HUES6 (cell line): ENCODE measurements around the gene CRHR1.

ENCODE experiments used
- H3K27ac ChIP-seq: 2 replicates; pipeline ENCODE4 v1.7.0; 2013; ENCODE audit warnings: low read depth, mild to moderate bottlenecking, low read length, inconsistent platforms
- H3K27me3 ChIP-seq: 2 replicates; pipeline ENCODE4 v1.6.1; 2013; ENCODE audit warnings: low read length; ENCODE audit not compliant: control insufficient read depth, insufficient read depth
- H3K36me3 ChIP-seq: 2 replicates; pipeline ENCODE4 v1.6.1; 2013; ENCODE audit warnings: low read length; ENCODE audit not compliant: control insufficient read depth, insufficient read depth
- H3K4me1 ChIP-seq: 2 replicates; pipeline ENCODE4 v1.6.1; 2013; ENCODE audit warnings: low read length; ENCODE audit not compliant: control insufficient read depth, insufficient read depth
- H3K4me3 ChIP-seq: 2 replicates; pipeline ENCODE4 v1.5.1; 2013; ENCODE audit warnings: low read depth, low read length
- H3K9ac ChIP-seq: one replicate; pipeline ENCODE4 v1.6.1; 2013; ENCODE audit warnings: mild to moderate bottlenecking, low read length
- H3K9me3 ChIP-seq: 2 replicates; pipeline ENCODE4 v1.6.1; 2013; ENCODE audit warnings: low read depth, low read length; ENCODE audit not compliant: control insufficient read depth, insufficient read depth

Gene CRHR1

DNA sequence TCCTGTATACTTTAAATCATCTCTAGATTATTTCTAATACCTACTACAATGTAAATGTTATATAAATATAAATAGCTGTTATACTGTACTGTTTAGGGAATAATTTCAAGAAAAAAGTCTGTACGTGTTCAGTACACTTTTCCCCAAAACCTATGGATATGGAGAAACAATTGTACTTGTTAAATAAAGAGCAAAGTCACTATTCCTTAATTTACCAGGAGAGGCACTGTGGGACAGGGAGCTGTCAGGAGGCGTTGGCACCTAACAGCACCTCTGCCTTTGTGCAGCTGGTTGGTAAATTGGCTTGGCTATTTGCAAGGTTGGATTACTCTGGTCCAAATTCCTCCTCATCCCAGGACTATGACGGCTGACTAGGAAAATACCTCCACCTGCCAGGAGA lies 28.0 kb downstream of the CRHR1 start:
- no peaks in the 10 kb centered on the region for H3K9me3 ChIP-seq
- no peak overlapping the region for H3K9ac ChIP-seq
- H3K27ac ChIP-seq, result no peak overlapping the region
- H3K4me1 ChIP-seq, result peaks cover 8% of the 10 kb centered on the region; the same call in 1 of the 2 replicates
- H3K4me3 ChIP-seq, result no peak overlapping the region
- H3K27me3 ChIP-seq, result peaks cover 6% of the 10 kb centered on the region
- no peaks in the 10 kb centered on the region for H3K36me3 ChIP-seq

DNA sequence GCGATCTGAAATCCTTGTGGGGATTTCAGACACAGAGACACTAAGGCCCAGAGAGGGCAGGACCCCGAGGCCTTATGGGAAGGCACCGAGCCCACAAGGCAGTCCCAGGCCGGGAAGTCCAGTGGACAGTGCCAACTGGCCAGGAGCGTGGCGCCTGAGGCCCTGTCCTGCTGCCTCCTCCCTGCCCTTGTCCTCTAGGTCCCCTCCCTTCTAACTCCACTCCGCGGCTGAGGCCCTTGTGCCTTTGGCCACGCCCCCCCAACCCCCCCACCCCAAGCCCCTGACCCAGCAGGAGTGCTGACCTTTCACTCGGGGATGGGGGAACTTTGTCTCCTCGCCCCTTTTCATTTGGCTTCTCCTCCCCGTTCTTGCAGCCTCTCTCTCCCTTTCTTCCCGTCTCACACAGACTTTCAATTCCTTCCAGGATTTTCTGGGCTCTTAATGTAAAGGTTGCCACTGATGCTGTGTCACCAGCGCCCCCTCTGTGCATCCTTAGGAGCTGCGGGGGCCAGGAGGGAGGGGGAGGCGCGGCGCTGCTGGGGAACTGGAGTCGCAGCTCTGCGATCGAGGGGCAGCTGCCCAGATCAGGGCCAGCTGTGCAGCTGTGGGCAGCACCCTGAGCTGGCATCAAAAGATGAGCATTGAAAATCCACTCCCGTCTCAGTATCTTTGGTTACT lies 29.1 kb downstream of the CRHR1 start:
- Histone ChIP-seq H3K4me1 (peaks cover 8% of the 10 kb centered on the region; the same call in 1 of the 2 replicates), H3K27me3 (peaks cover 6% of the 10 kb centered on the region), H3K4me3 (no peak overlapping the region), H3K9me3 (no peaks in the 10 kb centered on the region), H3K9ac (no peak overlapping the region), H3K36me3 (no peaks in the 10 kb centered on the region), H3K27ac (no peak overlapping the region)

DNA sequence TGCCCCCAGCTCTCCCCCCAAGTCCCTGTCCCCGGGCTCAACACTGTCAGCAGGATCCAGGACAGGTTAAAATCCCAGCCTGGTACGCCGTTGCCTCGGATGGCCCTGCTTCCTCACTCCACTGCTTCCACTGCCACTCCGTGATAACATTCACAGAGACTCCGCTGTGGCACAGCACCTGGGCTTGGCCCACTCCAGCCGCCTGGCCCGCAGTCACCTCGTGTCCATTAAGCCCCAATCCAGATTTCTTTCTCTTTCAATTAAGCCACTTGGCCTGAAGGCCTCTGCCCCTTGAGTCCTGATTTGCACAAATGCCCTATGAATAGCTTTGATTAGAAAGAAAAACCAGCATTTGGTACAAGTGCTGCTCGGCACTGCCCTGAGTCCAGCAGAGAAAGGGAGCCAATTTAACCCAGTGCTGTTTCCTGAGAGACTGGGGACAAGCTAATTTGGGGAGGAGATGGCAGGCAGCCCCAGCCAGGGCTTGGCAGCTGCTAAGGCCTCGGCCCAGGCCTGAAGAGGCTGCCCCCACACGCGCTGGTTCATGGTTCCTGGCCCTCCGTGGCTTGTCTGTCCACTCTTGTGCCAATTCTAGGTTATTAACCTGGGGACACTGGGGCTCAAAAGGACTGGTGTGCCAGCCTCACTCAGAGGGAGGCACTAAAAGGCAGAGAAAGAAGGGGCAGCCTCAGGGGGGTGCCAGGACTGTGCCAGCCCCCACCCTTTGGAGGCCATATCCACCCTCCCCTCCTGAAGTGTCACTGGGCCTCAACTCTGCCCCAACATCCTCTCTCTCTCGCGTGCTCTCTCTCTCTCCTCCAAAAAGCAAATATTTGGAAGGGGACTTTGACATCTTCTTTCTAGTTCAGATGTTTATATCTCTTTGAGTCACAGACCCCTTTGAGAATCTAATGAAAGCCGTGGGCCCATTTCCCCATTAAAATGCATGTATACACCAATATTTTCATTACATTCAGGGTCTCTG lies 30.8 kb downstream of the CRHR1 start:
- H3K27me3 ChIP-seq, result peaks cover 6% of the 10 kb centered on the region
- no peak overlapping the region for H3K27ac ChIP-seq
- no peaks in the 10 kb centered on the region for H3K36me3 ChIP-seq
- H3K9me3 ChIP-seq, result no peaks in the 10 kb centered on the region
- peaks cover 8% of the 10 kb centered on the region; the same call in 1 of the 2 replicates for H3K4me1 ChIP-seq
- H3K4me3 ChIP-seq, result no peak overlapping the region
- no peak overlapping the region for H3K9ac ChIP-seq

DNA sequence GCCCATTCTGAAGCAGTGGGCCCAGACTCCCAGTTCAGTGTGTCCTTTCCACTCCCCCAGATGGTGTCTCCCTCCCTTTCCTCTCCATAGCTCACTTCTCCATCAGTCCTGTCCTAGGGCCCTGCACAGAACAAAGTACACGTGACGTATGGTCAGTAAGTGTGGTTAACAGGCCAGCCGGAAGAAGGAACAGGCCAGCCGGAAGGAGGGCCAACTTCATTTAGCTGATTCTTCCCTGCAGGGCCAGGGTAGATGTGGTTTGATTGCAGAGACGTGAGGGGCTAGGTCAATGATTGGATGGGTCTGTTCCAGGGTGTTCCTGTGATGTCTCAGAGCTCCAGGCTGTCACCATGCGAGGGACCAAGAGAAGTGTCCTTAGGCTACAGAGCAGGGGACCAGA lies 31.6 kb downstream of the CRHR1 start:
- H3K27ac ChIP-seq, result no peak overlapping the region
- peaks cover 8% of the 10 kb centered on the region; the same call in 1 of the 2 replicates for H3K4me1 ChIP-seq
- no peak overlapping the region for H3K9ac ChIP-seq
- no peak overlapping the region for H3K4me3 ChIP-seq
- H3K9me3 ChIP-seq, result no peaks in the 10 kb centered on the region
- no peaks in the 10 kb centered on the region for H3K36me3 ChIP-seq
- H3K27me3 ChIP-seq, result peaks cover 6% of the 10 kb centered on the region

DNA sequence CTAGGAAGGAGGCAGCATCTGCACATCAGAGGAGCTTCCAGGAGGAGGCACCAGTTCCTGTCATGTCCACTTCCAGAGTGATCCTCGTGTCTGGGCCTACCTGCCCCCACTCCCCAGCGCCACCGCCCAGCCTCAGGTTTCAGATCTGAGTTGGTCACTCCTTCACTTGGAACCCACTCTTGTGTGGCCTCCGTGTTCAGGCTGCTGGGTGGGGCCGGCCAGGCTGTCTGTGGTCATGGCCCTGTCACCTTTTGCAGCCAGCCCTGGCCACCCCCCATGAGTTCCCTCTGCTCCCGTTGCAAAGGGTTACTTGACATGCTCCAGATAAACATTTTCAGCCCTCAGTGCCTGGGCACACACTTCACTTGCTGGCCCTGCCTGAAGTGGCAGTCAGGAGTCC lies 33.9 kb downstream of the CRHR1 start:
- Histone ChIP-seq H3K36me3 (no peaks in the 10 kb centered on the region), H3K9ac (no peak overlapping the region), H3K4me1 (peaks cover 4% of the 10 kb centered on the region; the same call in 1 of the 2 replicates), H3K27ac (no peak overlapping the region), H3K4me3 (no peak overlapping the region), H3K9me3 (no peaks in the 10 kb centered on the region), H3K27me3 (peaks cover 6% of the 10 kb centered on the region)

DNA sequence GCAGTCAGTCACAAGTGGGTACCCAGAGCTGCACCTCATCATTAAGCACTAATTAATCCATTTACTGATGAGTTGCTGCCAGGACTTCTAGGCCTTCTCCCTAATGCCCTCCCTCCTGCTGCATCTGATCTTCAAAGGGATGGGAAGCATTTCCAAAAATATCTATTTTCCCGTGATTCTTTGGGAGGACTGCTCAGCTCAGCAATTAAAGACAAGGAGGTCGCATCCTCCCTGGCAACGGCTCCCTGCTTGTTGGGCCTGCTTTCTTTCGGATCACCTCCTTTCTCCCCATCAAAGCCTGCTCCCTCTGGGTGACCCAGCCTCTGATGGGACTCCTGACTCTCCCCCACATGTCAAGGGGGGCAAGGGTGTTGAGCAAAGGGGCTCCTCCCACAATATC lies 34.6 kb downstream of the CRHR1 start:
- Histone ChIP-seq H3K9ac (no peak overlapping the region), H3K4me1 (peaks cover 1% of the 10 kb centered on the region; the same call in 1 of the 2 replicates), H3K27ac (no peak overlapping the region), H3K9me3 (no peaks in the 10 kb centered on the region), H3K4me3 (no peak overlapping the region), H3K27me3 (peaks cover 4% of the 10 kb centered on the region), H3K36me3 (no peaks in the 10 kb centered on the region)

DNA sequence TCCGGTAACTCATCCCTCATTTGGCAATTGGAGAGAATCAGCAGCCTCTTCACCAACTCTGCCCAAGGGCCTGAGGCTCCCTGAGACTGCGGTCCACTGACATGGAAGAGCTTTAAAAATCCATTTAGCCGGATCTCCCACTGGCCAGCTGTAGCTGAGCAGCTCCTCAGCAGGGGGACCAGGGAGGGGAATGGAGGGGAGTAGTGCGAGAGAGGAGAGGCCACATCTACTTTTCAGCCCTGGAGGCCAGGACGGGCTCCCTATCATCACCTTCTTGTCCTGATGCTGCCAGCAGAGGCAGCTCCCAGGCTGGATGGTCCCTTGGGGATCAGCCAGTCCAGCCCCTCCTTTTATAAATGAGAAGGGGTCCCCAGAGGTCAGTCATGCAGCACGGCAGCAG lies 35.5 kb downstream of the CRHR1 start:
- Histone ChIP-seq H3K27me3 (no peaks in the 10 kb centered on the region), H3K9me3 (no peaks in the 10 kb centered on the region)

DNA sequence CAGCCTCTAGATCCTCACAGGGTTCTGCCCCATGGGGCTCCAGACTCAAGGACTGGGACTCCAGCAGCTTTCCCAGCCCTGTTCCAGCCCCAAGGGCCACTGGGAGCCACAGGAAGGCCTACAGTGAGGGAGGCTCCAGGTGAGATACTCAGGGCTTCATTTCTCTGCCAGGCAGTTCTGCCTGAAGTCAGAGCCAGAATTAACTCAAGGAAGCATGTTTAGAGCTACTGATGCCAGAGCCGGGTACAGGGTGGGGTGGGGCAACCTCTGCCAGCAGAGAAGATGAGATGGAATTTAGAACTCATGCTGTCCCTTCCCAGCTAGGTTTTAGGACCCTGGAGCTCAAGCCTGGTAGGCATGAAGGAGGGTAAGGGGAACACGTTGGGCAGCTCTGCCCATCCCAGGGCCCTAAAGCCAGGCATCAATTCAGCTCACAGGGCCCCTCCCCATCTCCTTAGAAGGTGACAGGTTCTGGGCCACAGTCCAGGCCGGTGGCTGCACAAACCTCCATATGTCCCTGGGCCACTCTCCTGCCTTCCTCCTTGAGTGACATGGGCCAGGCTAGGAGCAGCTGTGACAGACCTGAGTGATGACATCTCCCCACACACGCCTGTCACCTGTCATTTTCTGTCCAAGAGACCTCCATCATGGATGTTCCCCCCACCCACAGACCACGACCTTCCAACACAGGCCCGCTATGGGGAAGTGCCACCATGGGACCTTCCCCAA lies 36.1 kb downstream of the CRHR1 start:
- H3K4me3 ChIP-seq, result no peak overlapping the region
- no peak overlapping the region for H3K9ac ChIP-seq
- no peaks in the 10 kb centered on the region for H3K27me3 ChIP-seq

More for the DNA sequence above, 35.5 kb downstream of the CRHR1 start:
- no peaks in the 10 kb centered on the region for H3K4me1 ChIP-seq
- no peaks in the 10 kb centered on the region for H3K36me3 ChIP-seq
- H3K4me3 ChIP-seq, result no peak overlapping the region
- H3K9ac ChIP-seq, result no peak overlapping the region
- no peak overlapping the region for H3K27ac ChIP-seq

DNA sequence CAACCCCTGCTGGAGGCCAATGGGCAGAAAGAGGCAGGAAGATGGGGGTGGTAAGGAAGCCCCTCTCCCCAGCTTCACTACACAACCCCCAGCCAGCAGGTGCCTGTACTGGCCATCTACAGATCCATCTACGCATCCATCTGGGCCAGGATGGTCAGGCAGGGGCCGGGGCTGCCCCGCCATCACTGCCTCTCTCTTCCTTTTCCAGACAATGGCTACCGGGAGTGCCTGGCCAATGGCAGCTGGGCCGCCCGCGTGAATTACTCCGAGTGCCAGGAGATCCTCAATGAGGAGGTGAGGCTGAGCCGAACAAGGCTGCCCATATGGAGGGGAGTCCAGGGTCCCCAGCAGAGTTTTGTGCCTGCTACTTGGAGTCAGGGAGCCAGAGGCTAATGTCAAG lies 37.0 kb downstream of the CRHR1 start:
- H3K27ac ChIP-seq, result no peak overlapping the region
- H3K9ac ChIP-seq, result no peak overlapping the region
- H3K4me3 ChIP-seq, result no peak overlapping the region
- H3K27me3 ChIP-seq, result no peaks in the 10 kb centered on the region
- H3K9me3 ChIP-seq, result no peaks in the 10 kb centered on the region
- H3K36me3 ChIP-seq, result no peaks in the 10 kb centered on the region
- H3K4me1 ChIP-seq, result no peaks in the 10 kb centered on the region

More for the DNA sequence above, 36.1 kb downstream of the CRHR1 start:
- H3K9me3 ChIP-seq, result no peaks in the 10 kb centered on the region
- no peaks in the 10 kb centered on the region for H3K4me1 ChIP-seq
- no peaks in the 10 kb centered on the region for H3K36me3 ChIP-seq
- H3K27ac ChIP-seq, result no peak overlapping the region

DNA sequence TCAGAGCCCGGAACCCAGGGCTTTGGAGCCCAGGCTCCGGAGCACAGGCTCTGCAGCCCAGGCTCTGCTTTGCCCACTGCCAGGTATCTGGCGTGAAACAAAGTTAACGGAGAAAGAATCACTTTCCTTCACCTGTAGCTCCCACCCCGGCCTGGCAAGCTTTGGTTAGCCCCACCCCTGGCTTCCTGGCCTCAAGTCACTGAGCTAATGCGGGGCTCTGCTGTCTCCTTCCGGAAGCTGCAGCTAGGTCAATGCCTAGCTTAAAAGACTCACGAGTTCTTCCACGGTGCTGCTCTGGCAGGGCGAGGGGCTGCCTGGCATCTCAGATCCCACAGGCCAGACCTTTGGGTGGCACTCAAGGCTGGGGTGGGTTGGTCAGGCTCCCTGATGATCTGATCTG lies 39.5 kb downstream of the CRHR1 start:
- H3K36me3 ChIP-seq, result no peaks in the 10 kb centered on the region
- H3K27me3 ChIP-seq, result no peaks in the 10 kb centered on the region
- no peaks in the 10 kb centered on the region for H3K4me1 ChIP-seq
- H3K9ac ChIP-seq, result no peak overlapping the region
- H3K4me3 ChIP-seq, result no peak overlapping the region
- H3K27ac ChIP-seq, result no peak overlapping the region
- no peaks in the 10 kb centered on the region for H3K9me3 ChIP-seq
